Fibroblast of pulmonary artery (primary cell): ENCODE results near the gene ATXN1.

ENCODE experiments used
- DNase-seq: peaks from one replicate; pipeline ENCODE4 v3.0.0-alpha.2; 2010; ENCODE audit warnings: low read depth
- H3K4me3 ChIP-seq: replicated peaks from 2 replicates; pipeline ENCODE4 v1.5.1; 2011; ENCODE audit warnings: low read depth, mild to moderate bottlenecking, control low read depth, low read length, moderate library complexity
- CTCF ChIP-seq: IDR thresholded peaks from 2 replicates; pipeline ENCODE4 v1.5.1; 2011; ENCODE audit warnings: mild to moderate bottlenecking, control low read depth, low read length, inconsistent platforms; ENCODE audit errors: missing control alignments

The ATXN1 gene

GRCh38 chr6:16735014-16735413, 26.2 kb downstream of the ATXN1 start:
- TF ChIP-seq CTCF = no peak
- DNase-seq = no peak
- H3K4me3 ChIP-seq = no peak overlapping the region

- no peak overlapping the region for H3K4me3 ChIP-seq
- no peak for DNase-seq
- no peak for TF ChIP-seq CTCF
Observed at GRCh38 chr6:16733085-16733484, 28.2 kb downstream of the ATXN1 start.

GRCh38 chr6:16731478-16732051, 29.7 kb downstream of the ATXN1 start:
- H3K4me3 ChIP-seq = no peak overlapping the region
- no peak for DNase-seq
- no peak for TF ChIP-seq CTCF

GRCh38 chr6:16730738-16731477, 30.4 kb downstream of the ATXN1 start:
- TF ChIP-seq CTCF = no peak
- no peak overlapping the region for H3K4me3 ChIP-seq
- no peak for DNase-seq

GRCh38 chr6:16729744-16730143, 31.5 kb downstream of the ATXN1 start:
- H3K4me3 ChIP-seq = no peak overlapping the region
- no peak for TF ChIP-seq CTCF
- DNase-seq = no peak

GRCh38 chr6:16729183-16729691, 32.0 kb downstream of the ATXN1 start:
- H3K4me3 ChIP-seq = no peak overlapping the region
- peak; percentile 40 for DNase-seq
- no peak for TF ChIP-seq CTCF
